ENCODE measurements around the gene SCN7A. TPM values are rescaled to one million over a fixed set of nuclear protein-coding genes. Genes with fewer than 3 reads are reported as not detected.
A peak's percentile ranks its signal among the peaks of the same experiment; 100 is the strongest.
"Not testable (repeated sequence)": the region's sequence is repeated elsewhere in the genome, so short reads cannot be mapped to it uniquely, and the experiment has no call there.

The SCN7A gene
- total RNA-seq, 1 experiment from 2014 or later, result not detected

- DNase-seq (ENCODE audit: low read depth), result no peak
Measured at GRCh38 chr2:166454006-166454595, 39.9 kb downstream of the SCN7A start.

- no peak for DNase-seq (ENCODE audit: low read depth)
Measured at GRCh38 chr2:166451468-166451867, 42.6 kb downstream of the SCN7A start.

DNA sequence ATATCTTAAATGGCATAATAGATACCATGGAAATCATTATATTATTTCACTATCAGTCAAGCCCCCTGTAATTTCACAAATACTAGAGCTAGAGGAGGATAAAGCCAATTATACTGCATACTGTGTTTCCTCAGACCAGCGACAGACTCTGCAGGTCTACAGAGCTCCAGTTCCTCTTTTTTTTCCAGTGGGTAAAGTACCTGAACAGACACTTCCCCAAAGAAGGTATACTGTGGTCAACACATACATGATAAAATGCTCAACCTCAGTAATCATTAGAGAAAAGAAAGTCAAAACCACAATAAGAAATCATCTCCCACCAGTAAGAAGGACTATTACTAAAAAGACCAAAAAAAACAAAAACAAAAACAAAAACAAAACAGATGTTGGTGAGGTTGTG lies 44.6 kb downstream of the SCN7A start:
- DNase-seq (ENCODE audit: low read depth), result no peak

- DNase-seq (ENCODE audit: low read depth), result no peak
Measured at GRCh38 chr2:166448106-166448505, 45.9 kb downstream of the SCN7A start.

- DNase-seq (ENCODE audit: low read depth), result no peak
Measured at GRCh38 chr2:166444306-166444705, 49.7 kb downstream of the SCN7A start.

DNA sequence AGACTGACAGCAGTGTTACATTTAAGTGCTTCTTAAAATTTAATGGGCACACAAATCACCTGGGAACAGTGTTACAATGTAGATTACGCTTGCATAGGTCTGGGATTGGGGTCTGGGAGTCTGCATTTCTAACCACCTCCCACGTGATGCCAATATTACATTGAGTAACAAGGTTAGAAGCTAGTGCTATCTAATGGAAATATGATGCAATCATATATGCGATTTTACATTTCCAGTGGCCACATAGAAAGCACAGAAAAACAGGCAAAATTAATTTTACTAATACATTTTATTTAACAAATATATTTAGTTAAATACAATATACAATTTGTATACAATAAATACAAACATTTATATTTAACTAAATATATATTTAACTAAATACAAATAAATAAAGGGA lies 53.7 kb downstream of the SCN7A start:
- DNase-seq (ENCODE audit: low read depth), result no peak

DNA sequence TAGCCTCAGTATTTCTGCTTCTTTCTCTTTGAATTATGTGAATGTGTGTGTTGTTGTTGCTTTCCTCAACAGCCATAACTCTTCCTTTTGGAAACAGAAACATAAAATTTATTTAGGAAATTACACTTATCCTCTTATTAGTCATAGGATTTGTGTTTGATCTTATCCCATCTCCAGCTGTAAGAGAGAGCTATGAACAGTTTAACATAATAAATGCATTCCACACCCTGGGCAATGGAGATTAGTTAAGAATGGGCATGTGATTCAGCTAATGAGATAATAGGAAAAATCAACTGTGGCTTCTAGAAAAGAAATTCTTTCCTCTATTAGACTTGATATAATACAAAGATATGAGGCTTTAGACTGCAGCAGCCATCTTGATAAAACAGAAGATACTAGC lies 55.0 kb downstream of the SCN7A start:
- DNase-seq (ENCODE audit: low read depth), result no peak

DNA sequence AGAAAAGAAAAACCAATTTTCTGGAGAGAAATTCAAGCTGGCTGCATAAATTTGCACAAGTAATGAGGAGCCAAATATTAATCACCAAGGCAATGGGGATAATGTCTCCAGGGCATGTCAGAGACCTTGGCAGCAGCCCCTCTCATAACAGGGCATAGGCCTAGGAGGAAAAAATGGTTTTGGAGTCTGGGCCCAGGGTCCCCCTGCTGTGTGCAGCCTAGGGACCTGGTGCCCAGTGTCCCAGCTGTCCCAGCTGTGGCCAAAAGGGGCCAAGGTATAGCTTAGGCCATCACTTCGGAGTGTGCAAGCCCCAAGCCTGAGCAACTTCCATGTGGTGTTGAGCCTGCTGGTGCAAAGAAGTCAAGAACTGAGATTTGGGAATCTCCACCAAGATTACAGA lies 57.1 kb downstream of the SCN7A start:
- DNase-seq (ENCODE audit: low read depth), result no peak

- no peak for DNase-seq (ENCODE audit: low read depth)
Measured at GRCh38 chr2:166436189-166436588, 57.9 kb downstream of the SCN7A start.

DNA sequence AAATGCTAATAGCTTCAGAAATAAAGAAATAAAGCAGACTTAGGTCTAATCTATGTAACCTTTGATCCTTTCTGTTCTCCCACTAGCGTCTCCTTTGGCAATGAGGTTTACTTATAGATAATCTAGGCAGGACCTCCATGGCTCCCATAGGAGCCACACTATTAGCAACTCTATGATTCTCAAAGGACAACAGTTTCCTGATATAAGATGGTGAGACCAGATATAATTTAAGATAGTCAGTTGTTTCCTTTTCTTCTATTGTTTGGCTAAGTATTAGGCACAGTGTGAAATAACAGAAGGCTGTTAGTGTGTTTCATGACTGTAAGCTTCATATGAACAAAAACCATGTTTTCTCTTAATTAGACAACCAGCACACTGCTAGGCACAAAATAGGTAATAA lies 59.6 kb downstream of the SCN7A start:
- DNase-seq (ENCODE audit: low read depth), result no peak

GRCh38 chr2:166433457-166433856 lies 60.6 kb downstream of the SCN7A start:
- DNase-seq (ENCODE audit: low read depth), result no peak

DNA sequence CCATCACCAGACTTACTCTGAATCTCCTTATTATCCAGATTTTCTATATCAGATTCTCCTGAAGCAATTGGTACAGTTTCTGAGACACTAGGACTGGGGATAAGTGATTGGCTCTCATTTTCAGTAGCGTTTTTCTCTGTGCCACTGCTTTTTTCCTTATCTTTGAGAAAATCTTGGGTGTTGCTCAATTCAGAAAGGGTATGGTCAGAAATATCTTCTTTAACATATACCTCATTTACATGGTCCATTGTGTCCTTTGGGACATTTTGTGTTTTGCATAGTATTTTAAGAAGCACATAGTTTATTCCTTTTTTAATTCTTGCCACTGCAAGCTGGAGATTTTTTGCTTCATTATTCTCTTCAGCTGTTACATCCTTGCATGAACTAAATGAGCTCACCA lies 61.7 kb downstream of the SCN7A start:
- DNase-seq (ENCODE audit: low read depth), result no peak

DNA sequence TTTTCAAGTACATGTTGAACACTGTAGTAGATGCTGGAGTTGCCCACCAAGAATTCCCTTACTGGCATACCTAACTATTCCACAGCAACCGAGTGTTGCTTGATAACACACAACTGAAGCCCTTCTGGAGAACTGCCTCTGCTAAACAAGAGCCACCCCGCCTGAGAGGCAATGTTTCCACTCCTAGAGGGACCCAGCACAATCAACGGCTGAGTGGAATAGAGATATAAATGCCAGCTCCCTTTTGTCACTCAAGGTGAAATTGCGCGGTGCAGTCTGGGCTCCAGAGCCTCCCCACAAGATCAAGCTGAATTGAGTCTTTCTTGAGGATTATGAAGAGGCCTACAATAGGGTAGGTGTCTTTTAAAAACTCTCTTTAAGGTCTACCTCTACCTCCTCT lies 69.2 kb downstream of the SCN7A start:
- no peak for DNase-seq (ENCODE audit: low read depth)

DNA sequence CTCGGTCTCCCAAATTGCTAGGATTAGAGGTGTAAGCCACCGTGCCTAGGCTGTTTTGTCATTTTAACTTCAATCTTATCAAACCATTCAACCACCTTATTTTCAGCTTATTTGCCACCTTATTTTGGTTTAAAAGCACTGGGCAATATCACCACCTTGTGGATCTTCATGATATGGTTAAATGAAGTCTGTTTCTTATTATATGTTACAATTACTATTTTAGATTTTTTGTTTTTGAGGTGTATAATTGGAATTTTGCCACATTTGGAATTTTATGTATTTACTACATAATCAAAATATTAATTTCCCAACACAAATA lies 74.5 kb downstream of the SCN7A start:
- peak; percentile 39 for DNase-seq (ENCODE audit: low read depth)

DNA sequence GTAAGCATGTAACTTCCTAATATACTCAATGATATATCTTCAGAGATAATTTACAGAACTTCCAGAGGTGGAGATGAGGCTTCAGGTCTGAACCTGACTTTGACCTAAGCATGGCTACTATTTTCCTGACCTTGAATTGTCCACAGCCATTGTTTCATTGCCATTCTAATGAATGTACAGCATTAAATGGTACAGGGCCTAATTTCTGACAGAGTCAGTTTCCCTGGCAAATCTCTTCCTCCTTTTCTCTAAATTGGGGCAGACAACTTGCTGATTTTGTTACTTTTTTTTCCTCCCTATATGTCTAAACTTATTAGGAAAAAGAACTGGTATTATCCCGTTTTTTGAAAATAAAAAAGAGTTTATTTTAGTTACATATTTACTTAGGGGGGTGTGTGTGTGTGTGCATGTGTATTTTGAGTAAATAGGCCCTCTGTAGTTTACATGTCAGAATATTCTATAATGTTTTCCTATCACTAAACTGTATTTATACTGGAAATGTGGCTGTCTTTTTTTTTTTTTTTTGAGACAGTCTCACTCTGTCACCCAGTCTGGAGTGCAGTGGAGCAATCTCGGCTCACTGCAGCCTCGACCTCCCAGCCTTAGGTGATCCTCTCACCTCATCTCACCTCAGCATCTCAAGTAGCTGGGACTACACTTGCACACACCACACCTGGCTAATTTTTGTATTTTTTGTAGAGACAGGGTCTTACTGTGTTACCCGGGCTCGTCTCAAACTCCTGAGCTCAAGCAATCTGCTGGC lies 75.0 kb downstream of the SCN7A start:
- no peak for DNase-seq (ENCODE audit: low read depth)

GRCh38 chr2:166417669-166418068 lies 76.4 kb downstream of the SCN7A start:
- DNase-seq (ENCODE audit: low read depth), result peak; percentile 55

GRCh38 chr2:166413255-166413654 lies 80.8 kb downstream of the SCN7A start:
- peak; percentile 19 for DNase-seq (ENCODE audit: low read depth)

- peak; percentile 39 for DNase-seq (ENCODE audit: low read depth)
Measured at GRCh38 chr2:166411473-166412230, 82.4 kb downstream of the SCN7A start.

GRCh38 chr2:166410828-166411472 lies 83.1 kb downstream of the SCN7A start:
- peak; percentile 69 for DNase-seq (ENCODE audit: low read depth)

DNA sequence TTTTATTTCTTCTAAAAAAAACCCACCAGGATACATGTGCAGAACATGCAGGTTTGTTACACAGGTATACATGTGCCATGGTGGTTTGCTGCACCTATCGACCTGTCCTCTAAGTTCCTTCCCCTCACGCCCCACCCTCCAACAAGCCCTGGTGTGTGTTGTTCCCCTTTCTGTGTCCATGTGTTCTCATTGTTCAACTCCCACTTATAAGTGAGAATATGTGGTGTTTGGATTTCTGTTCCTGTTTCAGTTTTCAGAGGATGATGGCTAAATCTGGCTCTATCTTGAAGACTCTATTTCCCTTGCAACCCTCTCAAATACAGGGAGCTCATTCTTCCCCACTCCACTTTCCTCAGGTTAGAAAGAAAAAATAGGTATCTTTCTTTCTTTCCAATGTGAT lies 86.3 kb downstream of the SCN7A start:
- not testable (repeated sequence) for DNase-seq (ENCODE audit: low read depth)

DNA sequence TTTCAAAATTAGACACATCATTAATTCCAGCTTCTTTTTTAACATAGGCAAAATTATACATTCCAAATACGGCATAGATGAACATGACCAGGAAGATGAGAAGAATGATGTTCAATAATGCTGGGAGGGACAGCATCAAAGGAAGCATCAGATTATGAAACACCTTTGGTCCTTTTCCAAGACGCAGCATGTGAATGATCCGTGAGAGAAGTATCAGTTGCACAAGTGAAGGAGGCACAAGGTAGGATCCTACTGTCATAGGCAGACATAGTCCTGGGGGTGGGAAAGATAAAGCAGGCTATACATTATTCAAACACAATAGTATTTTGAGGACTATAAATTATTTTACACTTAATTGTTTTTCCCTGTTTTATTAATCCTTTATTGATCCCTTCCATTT lies 87.7 kb downstream of the SCN7A start:
- DNase-seq (ENCODE audit: low read depth), result no peak

DNA sequence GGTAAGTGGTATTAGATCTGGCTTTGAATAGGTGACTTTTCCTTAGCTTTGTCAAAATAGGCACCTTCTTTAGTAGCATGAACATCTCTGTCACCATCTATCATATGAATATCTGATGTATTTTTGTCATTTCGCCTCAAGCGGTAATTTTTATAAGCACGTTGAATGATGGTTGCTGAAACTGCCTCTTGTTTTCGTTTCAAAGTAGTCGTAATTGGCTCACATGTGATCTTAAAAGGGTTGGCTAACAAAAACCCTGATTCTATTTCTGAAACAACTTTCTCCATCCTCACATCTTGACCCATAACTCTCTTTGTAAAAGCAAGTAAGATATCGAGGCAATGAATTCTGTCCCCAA lies 88.5 kb downstream of the SCN7A start:
- DNase-seq (ENCODE audit: low read depth), result no peak
